Muscle layer of colon (tissue), 2 donors: ENCODE results near the gene LRRC1.
"Not testable (repeated sequence)": the region's sequence is repeated elsewhere in the genome, so short reads cannot be mapped to it uniquely, and the experiment has no call there.

Source experiments
- H3K27ac ChIP-seq: one replicate; pipeline ENCODE4 v1.7.0; 2013; ENCODE audit warnings: low read depth, mild to moderate bottlenecking, low read length, moderate library complexity
- H3K27me3 ChIP-seq, 2 donors: one replicate each; pipeline ENCODE4 v1.7.0; 2013; ENCODE audit warnings: low read length in 2 of 2, mild to moderate bottlenecking in 2 of 2; ENCODE audit not compliant: insufficient read depth in 2 of 2, control insufficient read depth in 1 of 2
- H3K36me3 ChIP-seq: one replicate; pipeline ENCODE4 v1.7.0; 2013; ENCODE audit warnings: mild to moderate bottlenecking, low read length; ENCODE audit not compliant: insufficient read depth
- H3K4me1 ChIP-seq: one replicate; pipeline ENCODE4 v1.7.0; 2013; ENCODE audit warnings: mild to moderate bottlenecking, low read length; ENCODE audit not compliant: insufficient read depth
- H3K4me3 ChIP-seq, 2 donors: one replicate each; pipeline ENCODE4 v1.7.0; 2013; ENCODE audit warnings: low read length in 2 of 2, low read depth in 1 of 2, mild to moderate bottlenecking in 1 of 2, moderate library complexity in 1 of 2
- H3K9ac ChIP-seq: one replicate; pipeline ENCODE4 v1.7.0; 2013; ENCODE audit warnings: low read length
- H3K9me3 ChIP-seq: one replicate; pipeline ENCODE4 v1.7.0; 2013; ENCODE audit warnings: mild to moderate bottlenecking, low read length
- donor health status: abdominal sarcoma.
- donor health status: Adenocarcinoma of cecum.

LRRC1 gene

DNA sequence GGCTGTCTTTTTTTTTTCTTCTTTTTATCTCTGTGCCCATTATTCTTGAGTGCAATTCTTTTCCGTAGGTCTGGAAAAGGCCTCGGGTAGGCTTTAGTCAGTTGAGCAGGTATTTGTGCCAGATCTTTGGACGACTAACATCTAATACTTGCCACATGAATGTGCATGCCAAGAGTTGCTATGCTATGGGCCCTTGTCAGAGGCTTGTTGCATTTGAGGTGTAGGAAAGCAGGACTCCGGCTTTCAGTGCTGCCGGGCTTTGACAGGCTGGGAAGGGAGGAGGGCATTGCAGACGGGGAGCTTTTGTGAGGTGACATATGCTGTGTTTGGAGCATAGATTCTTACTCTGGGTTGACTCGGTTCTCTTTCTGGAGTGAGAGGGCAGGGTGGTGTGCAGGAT is 10.2 kb downstream of the LRRC1 start:
- no peaks in the 10 kb centered on the region for H3K27me3 ChIP-seq
- no peaks in the 10 kb centered on the region for H3K36me3 ChIP-seq
- no peak overlapping the region for H3K9ac ChIP-seq
- H3K4me1 ChIP-seq: peaks cover 41% of the 10 kb centered on the region
- H3K9me3 ChIP-seq: no peaks in the 10 kb centered on the region
- no peak overlapping the region for H3K4me3 ChIP-seq
- H3K27ac ChIP-seq: no peak overlapping the region

DNA sequence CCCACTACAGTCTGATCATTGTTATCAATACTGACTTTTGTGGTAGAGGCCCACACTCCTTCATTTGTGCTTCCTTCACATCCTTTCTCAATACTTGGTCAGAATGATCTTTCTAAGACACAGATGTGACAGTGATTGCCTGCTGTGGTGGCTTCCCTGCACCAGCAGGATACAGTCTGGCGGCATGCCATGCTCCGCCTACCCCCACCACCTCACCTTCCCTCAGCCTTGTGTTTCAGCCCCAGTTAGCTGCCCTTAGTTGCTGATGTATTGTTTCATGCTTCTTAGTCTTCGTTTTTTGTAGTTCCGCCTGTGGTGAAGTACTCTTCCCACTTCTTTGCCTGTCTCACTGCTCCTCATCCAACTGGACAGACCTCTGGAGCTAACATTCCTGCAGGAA is 10.9 kb downstream of the LRRC1 start:
- Histone ChIP-seq H3K9me3 (no peaks in the 10 kb centered on the region), H3K4me3 (no peak overlapping the region), H3K27me3 (no peaks in the 10 kb centered on the region), H3K27ac (no peak overlapping the region), H3K9ac (no peak overlapping the region), H3K36me3 (no peaks in the 10 kb centered on the region), H3K4me1 (peaks cover 40% of the 10 kb centered on the region)

- H3K4me3 ChIP-seq, H3K36me3 ChIP-seq, H3K27me3 ChIP-seq, H3K9ac ChIP-seq, H3K27ac ChIP-seq, H3K9me3 ChIP-seq: not testable (repeated sequence)
- peaks cover 25% of the 10 kb centered on the region for H3K4me1 ChIP-seq
These were observed 12.8 kb downstream of the LRRC1 start for GRCh38 chr6:53807606-53808005.

DNA sequence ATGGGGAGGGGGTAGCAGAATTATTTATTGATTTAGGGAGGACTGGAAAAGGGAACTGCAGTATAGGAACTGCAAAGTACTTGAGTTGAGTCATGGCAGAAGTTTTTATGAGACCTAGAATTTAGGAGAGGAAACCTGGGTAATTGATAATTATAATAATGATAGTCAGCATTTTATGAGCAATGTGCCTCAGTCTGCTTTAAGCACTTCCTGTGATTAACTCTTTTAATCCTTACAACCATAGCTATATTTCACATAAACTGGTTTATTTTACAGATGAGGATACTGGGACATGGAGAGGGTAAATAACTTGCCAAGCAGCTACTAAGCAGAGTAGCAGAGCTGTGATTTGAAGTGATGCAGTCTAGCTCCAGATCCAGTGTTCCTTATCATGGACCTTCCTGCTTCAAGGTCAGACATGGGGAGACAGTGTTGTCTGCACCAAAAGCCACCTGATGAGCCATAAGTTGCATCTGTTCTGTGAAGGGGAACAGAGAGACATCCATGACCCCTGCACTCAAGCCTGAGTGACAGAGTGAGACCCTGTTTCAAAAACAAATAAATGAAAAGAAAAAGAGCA is 13.6 kb downstream of the LRRC1 start:
- H3K4me3 ChIP-seq: no peak overlapping the region
- no peak overlapping the region for H3K27ac ChIP-seq
- peaks cover 17% of the 10 kb centered on the region for H3K4me1 ChIP-seq
- H3K9ac ChIP-seq: no peak overlapping the region
- H3K9me3 ChIP-seq: no peaks in the 10 kb centered on the region
- H3K27me3 ChIP-seq: no peaks in the 10 kb centered on the region
- H3K36me3 ChIP-seq: no peaks in the 10 kb centered on the region

DNA sequence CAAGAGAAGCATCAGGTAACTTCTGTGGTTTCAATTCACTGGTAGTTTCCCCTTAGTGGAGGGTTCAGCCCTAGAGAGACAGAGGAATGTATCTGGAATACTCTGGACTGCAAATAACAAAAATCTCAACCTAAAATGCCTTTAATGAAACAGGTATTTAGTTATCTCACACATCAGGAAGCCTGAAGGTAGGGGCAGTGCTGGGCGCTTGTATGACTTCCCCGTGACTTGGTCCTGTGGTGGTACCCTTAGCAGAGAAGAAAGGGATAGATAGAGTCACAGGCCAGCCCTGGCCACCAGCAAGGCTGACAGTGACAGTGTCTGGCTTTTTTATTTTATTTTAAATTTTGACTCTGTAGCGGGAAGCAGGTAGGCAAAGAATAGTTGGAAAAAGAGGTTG is 14.9 kb downstream of the LRRC1 start:
- Histone ChIP-seq H3K27me3 (no peaks in the 10 kb centered on the region), H3K4me3 (no peak overlapping the region), H3K9ac (no peak overlapping the region), H3K27ac (no peak overlapping the region), H3K36me3 (no peaks in the 10 kb centered on the region), H3K4me1 (peaks cover 10% of the 10 kb centered on the region), H3K9me3 (no peaks in the 10 kb centered on the region)

GRCh38 chr6:53811082-53811481 is 16.3 kb downstream of the LRRC1 start:
- Histone ChIP-seq H3K27me3 (no peaks in the 10 kb centered on the region), H3K4me1 (peaks cover 16% of the 10 kb centered on the region), H3K36me3 (no peaks in the 10 kb centered on the region), H3K27ac (no peak overlapping the region), H3K9me3 (no peaks in the 10 kb centered on the region), H3K4me3 (no peak overlapping the region), H3K9ac (no peak overlapping the region)

GRCh38 chr6:53811746-53812145 is 16.9 kb downstream of the LRRC1 start:
- H3K4me3 ChIP-seq: no peak overlapping the region
- no peak overlapping the region for H3K9ac ChIP-seq
- H3K36me3 ChIP-seq: no peaks in the 10 kb centered on the region
- no peaks in the 10 kb centered on the region for H3K9me3 ChIP-seq
- H3K27me3 ChIP-seq: no peaks in the 10 kb centered on the region
- no peak overlapping the region for H3K27ac ChIP-seq
- peaks cover 20% of the 10 kb centered on the region for H3K4me1 ChIP-seq

DNA sequence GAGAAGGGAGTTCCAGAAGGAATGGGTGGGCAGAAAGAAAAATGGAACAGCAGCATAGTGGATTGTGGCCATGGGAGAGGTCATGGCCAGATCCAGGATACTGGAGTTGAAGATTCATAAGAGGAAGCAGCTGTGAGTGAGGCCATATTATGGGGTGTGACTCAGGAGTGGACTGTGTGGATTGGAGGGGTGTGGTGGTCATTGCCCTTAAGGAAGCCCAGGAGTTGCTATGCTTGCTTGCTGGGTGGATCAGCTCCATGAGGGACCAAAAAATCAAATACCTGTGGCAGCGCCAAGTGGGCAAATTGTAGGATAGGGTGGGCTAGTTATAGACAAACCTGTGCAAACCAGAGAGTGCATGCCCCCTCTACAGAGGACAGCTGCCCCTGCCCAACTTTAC is 18.3 kb downstream of the LRRC1 start:
- H3K36me3 ChIP-seq: no peaks in the 10 kb centered on the region
- peaks cover 23% of the 10 kb centered on the region for H3K4me1 ChIP-seq
- no peaks in the 10 kb centered on the region for H3K27me3 ChIP-seq
- H3K9me3 ChIP-seq: no peaks in the 10 kb centered on the region
- H3K4me3 ChIP-seq: no peak overlapping the region
- H3K9ac ChIP-seq: no peak overlapping the region
- no peak overlapping the region for H3K27ac ChIP-seq

GRCh38 chr6:53813801-53814200 is 19.0 kb downstream of the LRRC1 start:
- Histone ChIP-seq H3K9ac (no peak overlapping the region), H3K9me3 (no peaks in the 10 kb centered on the region), H3K27ac (no peak overlapping the region), H3K4me1 (peaks cover 25% of the 10 kb centered on the region), H3K4me3 (no peak overlapping the region), H3K27me3 (no peaks in the 10 kb centered on the region), H3K36me3 (no peaks in the 10 kb centered on the region)

DNA sequence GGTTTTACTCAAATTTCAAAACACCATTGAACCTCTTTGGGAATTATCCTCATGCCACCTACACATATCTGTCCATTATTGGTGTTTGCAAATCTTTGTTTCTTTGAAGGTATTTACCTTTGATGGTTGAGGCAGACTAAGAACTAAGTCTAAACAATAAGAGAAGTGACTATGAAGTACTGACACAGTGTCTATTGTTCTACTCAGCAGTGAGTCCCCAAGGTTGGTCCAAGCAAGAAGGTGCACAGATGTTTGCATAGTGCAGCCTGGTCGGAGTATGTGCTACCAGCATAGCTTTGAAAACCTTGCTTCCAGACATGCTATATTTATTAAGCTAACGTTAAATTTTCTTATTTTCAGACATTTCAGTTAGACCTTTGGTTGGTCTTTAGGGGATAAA is 19.5 kb downstream of the LRRC1 start:
- Histone ChIP-seq H3K4me1 (peaks cover 30% of the 10 kb centered on the region), H3K27ac (peak overlapping the region; percentile 57), H3K27me3 (no peaks in the 10 kb centered on the region), H3K9ac (no peak overlapping the region), H3K9me3 (no peaks in the 10 kb centered on the region), H3K4me3 (no peak overlapping the region), H3K36me3 (no peaks in the 10 kb centered on the region)

DNA sequence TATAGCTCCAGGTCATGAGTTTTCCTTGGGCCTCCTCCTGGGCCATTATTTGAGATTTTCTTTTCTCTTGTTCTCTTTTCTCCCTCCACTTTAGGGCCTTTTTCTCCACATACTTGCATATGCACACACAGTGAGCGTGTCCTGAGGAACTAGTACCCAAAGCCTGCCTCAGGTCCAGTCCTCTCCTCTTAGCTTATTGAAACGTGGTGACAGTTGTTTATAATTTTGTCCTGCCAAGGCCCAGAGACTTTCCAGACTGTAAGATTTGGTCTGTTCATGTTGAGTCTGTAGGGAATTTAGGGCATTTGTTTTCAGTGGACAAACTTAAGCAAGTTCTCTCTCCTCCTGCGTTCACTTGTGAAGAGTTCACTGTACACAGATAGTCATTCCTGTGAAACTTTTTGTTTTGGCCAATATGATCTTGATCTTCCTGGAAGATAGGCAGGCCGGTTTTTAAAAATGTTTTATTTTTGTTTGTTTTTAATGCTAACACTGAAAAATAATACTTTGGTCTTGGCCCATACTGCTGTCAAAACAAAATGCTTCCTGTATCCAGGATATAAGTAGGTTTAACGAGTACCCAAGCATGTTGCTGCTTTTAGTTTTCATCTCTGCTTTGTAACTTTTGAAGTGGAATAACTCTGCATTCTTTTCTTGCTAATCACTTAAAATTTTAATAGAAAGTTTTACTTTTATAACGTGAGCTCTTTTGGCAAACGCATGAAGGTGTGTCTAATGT is 20.7 kb downstream of the LRRC1 start:
- no peaks in the 10 kb centered on the region for H3K36me3 ChIP-seq
- H3K9ac ChIP-seq: no peak overlapping the region
- peak overlapping the region; percentile 16 for H3K27ac ChIP-seq
- peaks cover 30% of the 10 kb centered on the region for H3K4me1 ChIP-seq
- no peaks in the 10 kb centered on the region for H3K27me3 ChIP-seq
- no peak overlapping the region for H3K4me3 ChIP-seq
- H3K9me3 ChIP-seq: no peaks in the 10 kb centered on the region
